Gastroesophageal sphincter (tissue), 4 donors: ENCODE results near the gene DCAF7. TPM values are rescaled to one million over a fixed set of nuclear protein-coding genes. Genes with fewer than 3 reads are reported as not detected.

Experiments
- ATAC-seq: fragments of 150-250 bp; one replicate; pipeline ENCODE4 v1.9.1; 2016; ENCODE audit warnings: mild to moderate bottlenecking, moderate library complexity
- H3K27ac ChIP-seq, 4 donors: fragments of 200-600 bp; sonication (generic) in 3 of 4; 1 replicate in 3 of 4; 2 replicates in 1 of 4; pipeline ENCODE4 v1.5.1; 2016 to 2019
- H3K27me3 ChIP-seq: fragments of 200-600 bp; sonication (generic); one replicate; pipeline ENCODE4 v1.5.1; 2019
- H3K36me3 ChIP-seq, 2 donors: fragments of 200-600 bp; sonication (generic); one replicate each; pipeline ENCODE4 v1.5.1; 2019; ENCODE audit warnings: control low read depth in 1 of 2
- H3K4me1 ChIP-seq, 3 donors: fragments of 200-600 bp; sonication (generic); 1 replicate in 2 of 3; 2 replicates in 1 of 3; pipeline ENCODE4 v1.5.1; 2016 to 2019; ENCODE audit warnings: control low read depth in 2 of 3
- H3K4me3 ChIP-seq, 2 donors: fragments of 200-600 bp; sonication (generic); one replicate each; pipeline ENCODE4 v1.5.1; 2019; ENCODE audit warnings: mild to moderate bottlenecking in 1 of 2, moderate library complexity in 1 of 2
- H3K9me3 ChIP-seq, 3 donors: fragments of 200-600 bp; sonication (generic); one replicate each; pipeline ENCODE4 v1.5.1; 2017 to 2019; ENCODE audit warnings: control low read depth in 2 of 3
- EP300 ChIP-seq: sonication (generic); formaldehyde crosslinking; IDR thresholded peaks from one replicate; pipeline ENCODE4 v1.6.1; 2017; ENCODE audit warnings: antibody characterized with exemption, mild to moderate bottlenecking
- POLR2A ChIP-seq, 2 donors: fragments of 450-650 bp; IDR thresholded peaks; one replicate each; pipeline ENCODE4 v1.6.1; 2017; ENCODE audit warnings: antibody characterized with exemption in 2 of 2, mild to moderate bottlenecking in 2 of 2, moderate library complexity in 1 of 2
- POLR2AphosphoS5 ChIP-seq: sonication (generic); formaldehyde crosslinking; IDR thresholded peaks from one replicate; pipeline ENCODE4 v1.6.1; 2017; ENCODE audit warnings: antibody characterized with exemption
- WGBS, 2 donors: methylation state at CpG; one replicate each; pipeline ENCODE4 v1.1.5; 2018; ENCODE audit warnings: low coverage in 1 of 2; 5-methylcytosine and 5-hydroxymethylcytosine counted together
- total RNA-seq, 4 donors: library from RNA; depleted of rRNA; stranded (reverse); fragments of >200 nt; gene quantifications; one replicate each; pipeline ENCODE4 v1.1.0, GENCODE V29; 2016
- TF ChIP-seq, protein P1 (sequence below), 4 experiments: fragments of 200-600 bp in 2 of 4; fragments of 450-650 bp in 2 of 4; sonication (generic) in 1 of 4; IDR thresholded peaks; one replicate each; pipeline ENCODE4 v1.5.1; 2017 to 2019; ENCODE audit warnings: antibody characterized with exemption in 4 of 4, mild to moderate bottlenecking in 2 of 4, moderate library complexity in 2 of 4

Gene DCAF7
- total RNA-seq, 4 donors from 2014 or later, result 27.1 to 50.0 (median 36.8) TPM

DNA sequence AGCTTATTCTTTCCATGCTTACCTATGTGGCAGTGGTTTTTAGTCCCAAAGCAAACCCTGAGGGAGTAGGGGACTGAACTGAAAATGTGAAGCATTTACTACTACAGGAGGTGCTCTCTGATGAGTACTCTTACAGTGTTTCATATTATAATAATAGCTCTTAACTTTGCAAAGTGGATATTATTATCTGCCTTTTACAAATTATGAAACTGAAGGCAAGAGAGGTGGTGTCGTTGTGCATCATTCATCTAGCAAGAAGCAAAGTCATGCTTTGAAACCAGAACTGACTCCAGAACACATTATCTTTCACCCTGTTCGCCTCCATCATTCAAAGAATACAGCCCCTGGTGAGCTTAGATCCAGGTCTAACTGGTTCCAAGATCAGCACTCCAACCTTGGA lies 35.3 kb upstream of the DCAF7 start:
- Histone ChIP-seq H3K9me3 (no peaks in the 10 kb centered on the region), H3K4me3 (no peak overlapping the region), H3K27ac (no peak overlapping the region), H3K4me1 (no peaks in the 10 kb centered on the region), H3K36me3 (no peaks in the 10 kb centered on the region), H3K27me3 (peaks cover 29% of the 10 kb centered on the region)
- TF ChIP-seq POLR2AphosphoS5 (no peak), POLR2A (IDR thresholded peaks at IDR 0.05) (no peak), EP300 (no peak)
- WGBS, 2 donors, result 74 to 79% methylated on average over 2 of the region's 2 CpGs
- no peak for ATAC-seq

DNA sequence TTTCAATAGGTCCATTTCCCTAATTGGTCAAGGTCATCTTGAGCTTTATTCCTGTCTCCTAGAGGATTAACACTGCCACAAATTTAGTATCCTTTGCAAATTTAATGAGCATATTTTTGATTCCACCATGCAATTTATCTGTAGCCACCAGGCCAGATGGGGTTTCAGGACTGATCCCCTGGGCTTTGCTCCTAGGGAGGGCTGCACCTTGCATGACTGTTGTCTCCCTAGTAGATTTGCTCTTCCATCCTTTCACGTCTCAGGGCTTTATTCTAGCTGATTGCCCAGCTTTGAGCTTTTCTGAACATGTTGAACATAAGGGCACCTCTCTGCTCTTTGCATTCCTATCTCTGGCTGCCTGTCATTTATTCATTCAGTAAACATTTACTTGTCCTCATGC lies 34.9 kb upstream of the DCAF7 start:
- Histone ChIP-seq H3K27ac (no peak overlapping the region), H3K27me3 (peaks cover 29% of the 10 kb centered on the region), H3K4me1 (no peaks in the 10 kb centered on the region), H3K36me3 (no peaks in the 10 kb centered on the region), H3K4me3 (no peak overlapping the region), H3K9me3 (no peaks in the 10 kb centered on the region)
- 25 to 57% methylated on average over 1 of the region's 1 CpG for WGBS, 2 donors
- no peak for TF ChIP-seq EP300
- no peak for TF ChIP-seq POLR2AphosphoS5
- no peak for TF ChIP-seq POLR2A (IDR thresholded peaks at IDR 0.05)
- TF ChIP-seq, protein P1, sequence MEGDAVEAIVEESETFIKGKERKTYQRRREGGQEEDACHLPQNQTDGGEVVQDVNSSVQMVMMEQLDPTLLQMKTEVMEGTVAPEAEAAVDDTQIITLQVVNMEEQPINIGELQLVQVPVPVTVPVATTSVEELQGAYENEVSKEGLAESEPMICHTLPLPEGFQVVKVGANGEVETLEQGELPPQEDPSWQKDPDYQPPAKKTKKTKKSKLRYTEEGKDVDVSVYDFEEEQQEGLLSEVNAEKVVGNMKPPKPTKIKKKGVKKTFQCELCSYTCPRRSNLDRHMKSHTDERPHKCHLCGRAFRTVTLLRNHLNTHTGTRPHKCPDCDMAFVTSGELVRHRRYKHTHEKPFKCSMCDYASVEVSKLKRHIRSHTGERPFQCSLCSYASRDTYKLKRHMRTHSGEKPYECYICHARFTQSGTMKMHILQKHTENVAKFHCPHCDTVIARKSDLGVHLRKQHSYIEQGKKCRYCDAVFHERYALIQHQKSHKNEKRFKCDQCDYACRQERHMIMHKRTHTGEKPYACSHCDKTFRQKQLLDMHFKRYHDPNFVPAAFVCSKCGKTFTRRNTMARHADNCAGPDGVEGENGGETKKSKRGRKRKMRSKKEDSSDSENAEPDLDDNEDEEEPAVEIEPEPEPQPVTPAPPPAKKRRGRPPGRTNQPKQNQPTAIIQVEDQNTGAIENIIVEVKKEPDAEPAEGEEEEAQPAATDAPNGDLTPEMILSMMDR (IDR thresholded peaks at IDR 0.05), result no peak
- ATAC-seq, result no peak

DNA sequence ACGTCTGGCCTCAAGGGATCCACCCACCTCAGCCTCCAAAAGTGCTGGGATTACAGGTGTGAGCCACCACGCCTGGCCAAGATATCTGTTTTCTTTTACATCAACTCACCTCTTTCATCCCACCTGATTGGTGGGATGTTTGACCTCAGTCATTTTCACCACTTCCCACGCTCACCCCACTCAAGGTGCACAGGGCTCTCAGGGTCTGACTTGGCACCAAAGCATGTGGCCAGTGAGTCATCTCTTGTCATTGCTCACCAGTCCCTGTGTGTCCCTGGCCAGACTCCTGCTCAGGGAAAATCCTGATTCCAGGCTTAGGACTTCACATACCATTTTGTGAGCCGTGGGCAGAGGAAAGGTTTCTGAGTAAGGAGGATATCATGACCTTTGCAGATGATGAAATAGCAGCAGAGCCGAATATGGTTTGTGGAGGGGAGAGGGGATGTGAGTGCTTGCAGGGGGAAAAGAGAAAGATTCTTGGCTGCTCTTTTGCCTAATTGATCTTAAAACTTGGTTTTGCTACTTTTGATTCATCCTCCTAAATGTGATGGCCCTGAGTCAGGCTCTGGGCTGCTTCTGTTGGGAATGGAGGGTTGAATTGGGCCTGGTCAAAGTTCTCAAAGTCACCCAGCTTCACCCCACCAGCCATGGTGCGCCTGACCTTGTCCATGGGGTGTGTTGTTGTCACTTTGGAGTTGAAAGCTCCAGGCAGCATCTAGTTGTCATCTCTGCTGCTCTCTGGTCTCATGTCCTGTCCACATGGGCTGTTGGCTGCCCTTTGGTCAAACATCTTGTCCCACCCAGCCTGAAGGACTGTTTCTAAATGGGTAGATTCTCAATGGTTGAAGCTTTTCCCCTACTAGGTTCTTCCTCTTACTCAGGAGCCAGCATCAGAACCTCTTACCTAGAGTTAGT lies 33.1 kb upstream of the DCAF7 start:
- TF ChIP-seq, protein P1 (IDR thresholded peaks at IDR 0.05), result no peak
- no peak for TF ChIP-seq POLR2AphosphoS5
- TF ChIP-seq EP300, result no peak
- no peak for TF ChIP-seq POLR2A (IDR thresholded peaks at IDR 0.05)
- Histone ChIP-seq H3K4me3 (no peak overlapping the region), H3K27me3 (peaks cover 45% of the 10 kb centered on the region), H3K9me3 (no peaks in the 10 kb centered on the region), H3K4me1 (no peaks in the 10 kb centered on the region), H3K27ac (no peak overlapping the region), H3K36me3 (no peaks in the 10 kb centered on the region)
- 60 to 67% methylated on average over 2 to 6 of the region's 6 CpGs for WGBS, 2 donors
- ATAC-seq, result no peak

DNA sequence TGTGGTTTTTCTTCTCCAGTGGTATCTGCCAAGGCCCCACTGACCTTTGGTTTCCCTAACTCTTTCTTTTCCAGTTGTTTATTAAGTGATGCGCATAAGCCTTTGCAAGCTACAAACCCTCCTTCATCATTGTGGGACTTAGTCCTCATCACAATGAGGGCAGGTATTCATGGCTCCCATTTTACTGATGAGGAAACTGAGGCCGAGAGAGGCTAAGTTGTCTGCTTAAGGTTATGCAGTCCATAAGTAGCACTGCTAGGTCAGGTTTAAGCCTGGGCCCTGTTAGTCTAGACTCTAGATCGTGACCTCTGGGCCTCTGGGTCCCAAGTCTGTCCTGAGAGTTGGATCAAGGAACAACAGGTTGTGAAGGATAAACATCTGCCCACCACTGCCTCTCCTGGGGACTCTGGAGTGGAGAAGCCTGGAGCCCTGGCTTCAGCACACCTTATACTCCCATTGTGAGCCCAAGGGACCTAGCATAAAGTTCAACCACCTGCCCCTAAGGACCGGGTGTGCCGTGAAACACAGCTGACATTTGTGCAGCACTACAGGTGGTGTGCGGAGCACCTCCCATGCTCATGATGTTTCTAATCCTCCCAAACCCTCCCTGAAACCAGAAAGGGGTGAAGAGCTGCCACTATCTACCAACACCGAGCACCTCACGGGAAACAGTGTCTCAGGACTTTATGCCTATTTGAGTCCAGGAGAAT lies 32.3 kb upstream of the DCAF7 start:
- H3K27me3 ChIP-seq, result peaks cover 53% of the 10 kb centered on the region
- peaks cover 0 to 5% (median 0%) of the 10 kb centered on the region in 3 donors for H3K4me1 ChIP-seq
- no peaks in the 10 kb centered on the region for H3K36me3 ChIP-seq
- no peak overlapping the region for H3K4me3 ChIP-seq
- 60 to 76% methylated on average over 3 to 6 of the region's 8 CpGs for WGBS, 2 donors
- H3K27ac ChIP-seq, result no peak overlapping the region
- TF ChIP-seq, protein P1 (IDR thresholded peaks at IDR 0.05), result no peak
- TF ChIP-seq EP300 (no peak), POLR2AphosphoS5 (no peak), POLR2A (IDR thresholded peaks at IDR 0.05) (no peak)
- no peak for ATAC-seq
- no peaks in the 10 kb centered on the region for H3K9me3 ChIP-seq

DNA sequence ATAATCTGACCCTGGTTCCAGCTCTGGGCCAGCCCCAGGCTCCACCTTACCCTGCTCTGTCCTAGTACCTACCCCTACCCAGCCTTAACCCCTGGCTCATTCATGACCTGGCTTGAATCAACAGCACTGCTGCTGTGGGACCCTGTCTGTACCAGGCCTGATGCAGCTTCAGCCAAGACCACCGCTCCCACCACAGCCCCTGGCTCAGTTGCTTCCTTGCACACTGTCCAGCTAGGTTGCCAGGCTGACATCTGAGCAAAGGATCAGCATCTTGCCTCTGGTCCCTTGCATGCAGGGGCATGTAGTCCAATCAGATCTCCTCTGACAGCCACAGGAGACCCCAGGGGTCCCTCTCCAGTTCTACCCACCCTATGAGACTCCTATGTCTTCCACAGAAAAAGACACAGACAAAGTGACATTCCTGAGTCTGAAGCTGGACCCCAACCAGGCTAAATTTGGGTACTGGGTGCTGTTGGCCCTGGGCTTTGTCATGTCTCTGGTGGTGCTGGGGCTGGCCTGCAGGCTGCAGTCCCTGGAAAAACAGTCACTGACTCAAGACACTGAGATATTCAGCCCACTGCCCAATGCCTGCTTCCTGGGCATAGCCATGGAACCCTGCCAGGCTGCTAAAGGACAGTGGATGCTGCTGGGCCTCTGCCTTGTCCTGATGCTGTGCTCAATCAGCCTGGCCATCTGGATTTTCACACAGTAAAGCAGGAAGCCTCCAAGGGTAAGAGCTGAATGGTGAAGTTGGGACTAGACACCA lies 31.0 kb upstream of the DCAF7 start:
- Histone ChIP-seq H3K27ac (no peak overlapping the region), H3K4me3 (no peak overlapping the region), H3K27me3 (peaks cover 67% of the 10 kb centered on the region), H3K36me3 (no peaks in the 10 kb centered on the region), H3K9me3 (no peaks in the 10 kb centered on the region), H3K4me1 (peaks cover 0 to 10% (median 0%) of the 10 kb centered on the region in 3 donors)
- ATAC-seq, result no peak
- no CpG with 5 or more reads among the region's 1 CpG for WGBS, 2 donors
- TF ChIP-seq EP300, result no peak
- TF ChIP-seq POLR2A (IDR thresholded peaks at IDR 0.05), result no peak
- TF ChIP-seq, protein P1 (IDR thresholded peaks at IDR 0.05), result no peak
- no peak for TF ChIP-seq POLR2AphosphoS5
